Measurements from ENCODE around the gene NUDCD2. TPM values are rescaled to one million over a fixed set of nuclear protein-coding genes. Genes with fewer than 3 reads are reported as not detected.

NUDCD2 gene
- total RNA-seq, 2 experiments from 2014 or later, result 30.0 to 67.6 TPM

DNA sequence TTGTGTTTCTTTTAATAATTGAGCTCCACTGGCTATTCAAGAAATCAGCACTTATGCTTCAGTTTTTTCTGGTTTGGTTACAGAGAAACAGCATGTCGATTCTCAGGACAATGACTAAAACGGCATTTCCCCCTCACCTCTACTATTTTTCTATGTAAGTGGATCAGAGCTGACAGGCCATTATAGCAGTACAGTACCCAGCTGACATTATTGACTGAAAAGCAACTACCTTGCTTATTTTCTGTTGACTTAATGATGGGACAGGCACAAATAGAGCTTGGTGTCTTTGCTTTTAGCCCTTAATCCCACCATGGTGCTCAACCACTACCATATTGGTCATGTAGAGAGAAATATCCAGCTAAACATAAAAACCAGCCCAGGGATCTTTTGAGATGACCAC lies 57.9 kb downstream of the NUDCD2 start:
- Histone ChIP-seq H3K9me3 (ENCODE audit: low read length) (no peaks in the 10 kb centered on the region), H2AFZ (ENCODE audit: low read length) (no peak overlapping the region), H3K4me1 (ENCODE audit: insufficient read depth, low read length, poor library complexity, severe bottlenecking) (no peaks in the 10 kb centered on the region), H3K36me3 (ENCODE audit: insufficient read depth, low read length) (no peaks in the 10 kb centered on the region), H4K20me1 (ENCODE audit: insufficient read depth, low read length) (no peaks in the 10 kb centered on the region), H3K79me2 (ENCODE audit: insufficient read depth, low read depth, low read length) (no peaks in the 10 kb centered on the region), H3K9me2 (ENCODE audit: insufficient read depth, low read length) (no peaks in the 10 kb centered on the region), H3K27ac (ENCODE audit: low read depth, low read length, poor library complexity, severe bottlenecking) (no peak overlapping the region), H3K4me2 (ENCODE audit: low read length) (no peak overlapping the region), H3K4me3 (ENCODE audit: low read depth, low read length, poor library complexity, severe bottlenecking) (no peak overlapping the region)
- BruUV-seq (replicated peaks), result no TSS peak
- ChIA-PET CTCF (ENCODE audit: unreplicated experiment) (no interaction called here), POLR2A (interaction anchor here (1.0 kb wide), 1 partner anchor 28 kb away, joined by 5 read pairs; no protein-coding TSS in a partner anchor)
- no peak for DNase-seq (ENCODE audit: low spot score)
- TF ChIP-seq, protein P1, sequence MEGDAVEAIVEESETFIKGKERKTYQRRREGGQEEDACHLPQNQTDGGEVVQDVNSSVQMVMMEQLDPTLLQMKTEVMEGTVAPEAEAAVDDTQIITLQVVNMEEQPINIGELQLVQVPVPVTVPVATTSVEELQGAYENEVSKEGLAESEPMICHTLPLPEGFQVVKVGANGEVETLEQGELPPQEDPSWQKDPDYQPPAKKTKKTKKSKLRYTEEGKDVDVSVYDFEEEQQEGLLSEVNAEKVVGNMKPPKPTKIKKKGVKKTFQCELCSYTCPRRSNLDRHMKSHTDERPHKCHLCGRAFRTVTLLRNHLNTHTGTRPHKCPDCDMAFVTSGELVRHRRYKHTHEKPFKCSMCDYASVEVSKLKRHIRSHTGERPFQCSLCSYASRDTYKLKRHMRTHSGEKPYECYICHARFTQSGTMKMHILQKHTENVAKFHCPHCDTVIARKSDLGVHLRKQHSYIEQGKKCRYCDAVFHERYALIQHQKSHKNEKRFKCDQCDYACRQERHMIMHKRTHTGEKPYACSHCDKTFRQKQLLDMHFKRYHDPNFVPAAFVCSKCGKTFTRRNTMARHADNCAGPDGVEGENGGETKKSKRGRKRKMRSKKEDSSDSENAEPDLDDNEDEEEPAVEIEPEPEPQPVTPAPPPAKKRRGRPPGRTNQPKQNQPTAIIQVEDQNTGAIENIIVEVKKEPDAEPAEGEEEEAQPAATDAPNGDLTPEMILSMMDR (conservative IDR thresholded peaks at IDR 0.05; ENCODE audit: low read length), result no peak
- no peak for TF ChIP-seq EZH2phosphoT487 (IDR thresholded peaks at IDR 0.05; ENCODE audit: borderline replicate concordance, low read depth, low read length)
- intact Hi-C loops (cut with micrococcal nuclease; ENCODE audit: unreplicated experiment), result loop anchor here (10.0 kb wide), 1 partner anchor 317 kb away; no protein-coding TSS in a partner anchor

DNA sequence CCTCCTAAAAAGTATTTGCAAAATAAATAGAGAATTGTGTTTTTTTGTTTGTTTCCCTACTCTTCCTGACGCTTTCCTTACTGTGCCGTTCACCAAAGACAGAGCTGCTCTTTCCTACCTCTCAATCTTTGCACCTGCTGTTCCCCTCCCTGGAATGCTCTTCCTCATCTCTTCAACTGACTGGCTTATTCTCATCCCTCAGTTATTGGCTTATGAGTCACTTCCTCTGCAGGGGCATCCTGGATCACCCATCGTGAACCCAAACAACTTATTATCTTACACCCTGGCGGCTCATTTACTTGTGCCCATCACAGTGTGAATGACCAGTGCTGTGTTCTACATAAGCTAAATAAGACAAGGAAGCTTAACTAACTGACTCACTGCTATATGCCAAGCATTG lies 58.6 kb downstream of the NUDCD2 start:
- Histone ChIP-seq H3K27ac (ENCODE audit: low read depth, low read length, poor library complexity, severe bottlenecking) (no peak overlapping the region), H3K79me2 (ENCODE audit: insufficient read depth, low read depth, low read length) (no peaks in the 10 kb centered on the region), H3K9me3 (ENCODE audit: low read length) (no peaks in the 10 kb centered on the region), H3K4me1 (ENCODE audit: insufficient read depth, low read length, poor library complexity, severe bottlenecking) (no peaks in the 10 kb centered on the region), H4K20me1 (ENCODE audit: insufficient read depth, low read length) (no peaks in the 10 kb centered on the region), H3K36me3 (ENCODE audit: insufficient read depth, low read length) (no peaks in the 10 kb centered on the region), H3K4me3 (ENCODE audit: low read depth, low read length, poor library complexity, severe bottlenecking) (no peak overlapping the region), H3K9me2 (ENCODE audit: insufficient read depth, low read length) (no peaks in the 10 kb centered on the region), H3K4me2 (ENCODE audit: low read length) (no peak overlapping the region), H2AFZ (ENCODE audit: low read length) (no peak overlapping the region)
- DNase-seq (ENCODE audit: low spot score), result no peak
- ChIA-PET POLR2A (interaction anchor here (1.0 kb wide), 1 partner anchor 28 kb away, joined by 5 read pairs; no protein-coding TSS in a partner anchor), CTCF (ENCODE audit: unreplicated experiment) (no interaction called here)
- no TSS peak for BruUV-seq (replicated peaks)
- no peak for TF ChIP-seq EZH2phosphoT487 (IDR thresholded peaks at IDR 0.05; ENCODE audit: borderline replicate concordance, low read depth, low read length)
- TF ChIP-seq, protein P1 (conservative IDR thresholded peaks at IDR 0.05; ENCODE audit: low read length), result no peak
- intact Hi-C loops (cut with micrococcal nuclease; ENCODE audit: unreplicated experiment), result loop anchor here (10.0 kb wide), 1 partner anchor 316 kb away; no protein-coding TSS in a partner anchor

DNA sequence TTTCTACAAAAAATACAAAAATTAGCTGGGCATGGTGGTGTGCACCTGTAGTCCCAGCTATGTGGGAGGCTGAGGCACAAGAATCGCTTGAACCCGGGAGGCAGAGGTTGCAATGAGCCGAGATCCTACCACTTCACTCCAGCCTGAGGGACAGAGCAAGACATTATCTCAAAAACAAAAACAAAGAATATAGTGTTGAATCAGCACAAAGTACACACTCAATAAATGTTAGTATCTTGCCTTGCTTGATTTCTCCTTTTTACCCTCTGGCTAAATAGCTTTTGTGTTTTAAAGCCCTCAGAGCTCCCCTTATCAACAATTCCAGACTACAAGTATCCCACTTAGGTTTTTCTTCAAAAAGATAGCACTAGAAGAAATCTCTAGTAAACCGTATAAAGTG lies 60.0 kb downstream of the NUDCD2 start:
- H3K36me3 ChIP-seq (ENCODE audit: insufficient read depth, low read length), result no peaks in the 10 kb centered on the region
- H3K9me3 ChIP-seq (ENCODE audit: low read length), result no peaks in the 10 kb centered on the region
- H3K9me2 ChIP-seq (ENCODE audit: insufficient read depth, low read length), result no peaks in the 10 kb centered on the region
- no TSS peak for BruUV-seq (replicated peaks)
- H3K79me2 ChIP-seq (ENCODE audit: insufficient read depth, low read depth, low read length), result no peaks in the 10 kb centered on the region
- H3K4me2 ChIP-seq (ENCODE audit: low read length), result no peak overlapping the region
- no peak overlapping the region for H3K27ac ChIP-seq (ENCODE audit: low read depth, low read length, poor library complexity, severe bottlenecking)
- no peak for TF ChIP-seq EZH2phosphoT487 (IDR thresholded peaks at IDR 0.05; ENCODE audit: borderline replicate concordance, low read depth, low read length)
- TF ChIP-seq, protein P1 (conservative IDR thresholded peaks at IDR 0.05; ENCODE audit: low read length), result no peak
- intact Hi-C loops (cut with micrococcal nuclease; ENCODE audit: unreplicated experiment), result loop anchor here (10.0 kb wide), 1 partner anchor 315 kb away; no protein-coding TSS in a partner anchor
- no peak overlapping the region for H3K4me3 ChIP-seq (ENCODE audit: low read depth, low read length, poor library complexity, severe bottlenecking)
- no peaks in the 10 kb centered on the region for H3K4me1 ChIP-seq (ENCODE audit: insufficient read depth, low read length, poor library complexity, severe bottlenecking)
- POLR2A ChIA-PET, result interaction anchor here (0.7 kb wide), 2 partner anchors 14 to 107 kb away, joined by 3 read pairs; no protein-coding TSS in a partner anchor
- no peak overlapping the region for H2AFZ ChIP-seq (ENCODE audit: low read length)
- CTCF ChIA-PET (ENCODE audit: unreplicated experiment), result no interaction called here
- no peak for DNase-seq (ENCODE audit: low spot score)
- H4K20me1 ChIP-seq (ENCODE audit: insufficient read depth, low read length), result no peaks in the 10 kb centered on the region
